ENCODE data around the gene MRPL50. TPM values are rescaled to one million over a fixed set of nuclear protein-coding genes. Genes with fewer than 3 reads are reported as not detected.
"Not testable (repeated sequence)": the region's sequence is repeated elsewhere in the genome, so short reads cannot be mapped to it uniquely, and the experiment has no call there.

MRPL50 gene
- polyA plus RNA-seq, 12 donors, result 12.8 to 20.6 (median 17.1) TPM; not detected in 1

GRCh38 chr9:101421653-101422065 is 23.2 kb upstream of the MRPL50 start:
- DNase-seq, result no peak

- DNase-seq, result no peak
Observed at GRCh38 chr9:101419863-101420262, 21.4 kb upstream of the MRPL50 start.

DNA sequence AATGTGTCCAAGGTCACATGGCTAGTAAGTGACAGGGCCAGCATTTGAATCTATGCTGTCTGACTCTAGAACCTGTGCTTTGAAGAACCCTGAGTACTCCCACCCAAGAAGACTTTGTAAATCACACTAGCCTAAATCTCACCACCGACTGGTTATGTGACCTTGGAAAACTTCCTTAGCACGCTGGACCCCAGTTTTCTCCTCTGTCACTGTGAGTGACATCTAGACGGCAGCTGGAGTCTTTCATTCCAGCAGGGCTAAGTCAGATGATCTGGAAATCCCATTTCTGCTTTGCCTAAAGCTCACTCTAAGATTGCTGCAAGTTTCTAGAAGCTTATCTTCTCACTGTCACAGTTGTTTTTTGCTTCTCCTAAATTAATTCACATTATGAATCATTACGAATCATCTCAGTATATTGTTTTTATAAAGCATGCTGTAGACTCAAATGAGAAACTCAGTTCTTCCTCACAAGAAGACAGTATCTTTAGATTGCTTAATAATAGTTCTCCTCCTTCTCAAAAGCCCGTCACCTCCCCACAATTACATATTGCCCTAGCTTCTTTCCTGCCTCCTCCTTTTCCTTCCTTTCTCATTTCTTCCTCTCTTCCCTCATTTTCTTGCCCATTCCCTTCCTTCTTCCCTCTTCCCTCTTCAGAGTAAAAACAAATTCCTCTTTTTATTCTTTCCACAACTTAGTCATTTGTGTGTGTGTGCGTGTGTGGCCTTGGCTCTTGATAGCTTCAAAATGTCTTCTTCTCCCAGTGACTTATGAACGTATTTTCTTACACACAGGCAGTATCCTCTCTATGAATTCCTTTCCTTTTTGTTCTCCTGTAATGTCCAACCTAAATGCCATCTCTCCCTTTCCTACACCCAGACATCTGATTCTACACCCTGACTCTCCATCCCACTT is 20.4 kb upstream of the MRPL50 start:
- DNase-seq, result no peak

DNA sequence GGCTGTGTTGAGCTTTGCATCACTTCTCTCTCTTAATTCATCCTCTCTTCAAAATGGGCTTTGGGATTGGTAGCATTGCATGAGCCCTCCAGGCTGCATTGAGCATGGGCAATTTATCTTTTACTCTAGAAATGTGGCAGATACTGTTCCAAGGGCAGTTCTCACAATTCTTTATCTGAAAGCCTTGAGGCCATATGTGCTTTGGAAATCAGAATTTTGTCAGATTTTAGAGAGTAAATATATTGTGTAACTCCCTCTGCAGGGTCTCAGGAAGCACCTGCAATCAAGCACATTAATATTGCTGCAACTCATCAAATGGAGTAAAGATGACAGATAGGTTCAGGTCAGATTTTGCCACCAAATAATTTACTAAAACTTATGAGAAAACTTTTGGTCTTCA is 19.6 kb upstream of the MRPL50 start:
- no peak for DNase-seq

GRCh38 chr9:101417389-101417788 is 19.0 kb upstream of the MRPL50 start:
- no peak for DNase-seq

- DNase-seq, result no peak
Observed at GRCh38 chr9:101415578-101415977, 17.2 kb upstream of the MRPL50 start.

GRCh38 chr9:101414839-101415238 is 16.4 kb upstream of the MRPL50 start:
- no peak for DNase-seq

DNA sequence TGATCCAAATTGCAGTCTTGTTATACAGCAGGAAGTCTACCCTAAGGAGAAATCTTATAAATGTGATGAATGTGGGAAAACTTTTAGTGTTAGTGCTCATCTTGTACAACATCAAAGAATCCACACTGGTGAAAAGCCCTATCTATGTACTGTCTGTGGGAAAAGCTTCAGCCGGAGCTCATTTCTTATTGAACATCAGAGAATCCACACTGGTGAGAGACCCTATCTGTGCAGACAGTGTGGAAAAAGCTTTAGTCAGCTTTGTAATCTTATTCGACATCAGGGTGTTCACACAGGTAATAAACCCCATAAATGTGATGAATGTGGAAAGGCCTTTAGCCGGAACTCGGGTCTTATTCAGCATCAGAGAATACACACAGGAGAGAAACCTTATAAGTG is 10.7 kb upstream of the MRPL50 start:
- DNase-seq, result no peak

DNA sequence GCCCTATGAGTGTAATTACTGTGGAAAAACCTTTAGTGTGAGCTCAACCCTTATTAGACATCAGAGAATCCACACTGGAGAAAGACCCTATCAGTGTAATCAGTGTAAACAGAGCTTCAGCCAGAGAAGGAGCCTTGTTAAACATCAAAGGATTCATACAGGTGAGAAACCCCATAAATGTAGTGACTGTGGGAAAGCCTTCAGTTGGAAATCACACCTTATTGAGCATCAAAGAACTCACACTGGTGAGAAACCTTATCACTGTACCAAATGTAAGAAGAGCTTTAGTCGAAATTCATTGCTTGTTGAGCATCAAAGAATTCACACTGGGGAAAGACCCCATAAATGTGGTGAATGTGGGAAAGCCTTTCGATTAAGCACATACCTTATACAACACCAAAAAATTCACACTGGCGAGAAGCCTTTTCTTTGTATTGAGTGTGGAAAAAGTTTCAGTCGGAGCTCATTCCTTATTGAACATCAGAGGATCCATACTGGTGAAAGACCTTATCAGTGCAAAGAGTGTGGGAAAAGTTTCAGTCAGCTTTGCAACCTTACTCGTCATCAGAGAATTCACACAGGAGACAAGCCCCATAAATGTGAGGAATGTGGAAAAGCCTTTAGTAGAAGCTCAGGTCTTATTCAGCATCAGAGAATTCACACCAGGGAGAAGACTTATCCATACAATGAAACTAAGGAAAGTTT is 10.1 kb upstream of the MRPL50 start:
- no peak for DNase-seq

DNA sequence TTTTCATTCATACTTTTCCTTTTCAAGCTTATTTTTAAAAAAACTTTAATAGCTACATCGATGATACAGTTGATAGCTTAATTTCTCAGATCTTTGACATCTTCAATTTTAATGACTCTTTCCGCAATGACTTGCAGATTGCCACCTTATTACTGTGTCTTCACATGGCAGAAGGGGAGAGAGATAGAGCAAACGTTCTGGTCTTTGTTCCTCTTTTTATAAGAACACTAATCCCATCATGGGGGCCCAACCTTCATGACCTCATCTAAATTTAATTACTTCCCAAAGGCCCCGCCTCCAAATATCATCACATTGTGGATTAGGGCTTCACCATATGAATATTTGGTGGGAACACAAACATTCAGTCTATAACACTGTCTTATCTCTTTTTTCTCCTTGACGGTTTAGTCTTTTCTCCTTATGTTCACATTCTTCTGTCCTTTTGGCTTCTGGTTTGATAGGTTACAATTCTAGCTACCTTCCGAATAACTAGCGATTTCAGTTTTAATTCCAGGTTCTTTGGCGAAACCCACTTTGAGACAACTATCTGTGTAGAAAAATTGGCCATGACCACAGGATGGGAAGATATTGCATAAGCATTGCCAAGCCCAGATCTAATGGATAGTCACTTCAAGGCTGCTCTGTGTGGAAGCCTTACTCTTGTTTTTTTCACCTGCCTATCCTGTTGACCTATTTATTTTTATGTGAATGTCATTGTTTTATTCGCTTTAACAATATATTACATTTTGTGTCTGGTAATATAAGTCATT is 5.3 kb upstream of the MRPL50 start:
- DNase-seq, result no peak

- no peak for DNase-seq
Observed at GRCh38 chr9:101400120-101400519, 1.7 kb upstream of the MRPL50 start.

DNA sequence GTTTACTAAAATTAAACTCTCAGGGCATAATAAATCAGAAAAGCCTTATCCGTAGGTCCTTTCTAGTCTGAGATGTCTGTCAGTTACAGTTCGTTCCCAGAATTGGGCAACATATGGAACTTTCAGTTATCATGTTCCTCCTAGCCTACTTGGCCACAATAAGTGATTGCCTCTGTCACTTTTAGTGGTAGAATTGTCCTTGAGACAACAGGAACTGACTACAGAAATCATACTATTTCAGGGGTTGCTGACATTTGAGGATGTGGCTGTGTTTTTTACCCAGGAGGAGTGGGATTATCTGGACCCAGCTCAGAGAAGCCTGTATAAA is 1.2 kb upstream of the MRPL50 start:
- DNase-seq, result no peak

DNA sequence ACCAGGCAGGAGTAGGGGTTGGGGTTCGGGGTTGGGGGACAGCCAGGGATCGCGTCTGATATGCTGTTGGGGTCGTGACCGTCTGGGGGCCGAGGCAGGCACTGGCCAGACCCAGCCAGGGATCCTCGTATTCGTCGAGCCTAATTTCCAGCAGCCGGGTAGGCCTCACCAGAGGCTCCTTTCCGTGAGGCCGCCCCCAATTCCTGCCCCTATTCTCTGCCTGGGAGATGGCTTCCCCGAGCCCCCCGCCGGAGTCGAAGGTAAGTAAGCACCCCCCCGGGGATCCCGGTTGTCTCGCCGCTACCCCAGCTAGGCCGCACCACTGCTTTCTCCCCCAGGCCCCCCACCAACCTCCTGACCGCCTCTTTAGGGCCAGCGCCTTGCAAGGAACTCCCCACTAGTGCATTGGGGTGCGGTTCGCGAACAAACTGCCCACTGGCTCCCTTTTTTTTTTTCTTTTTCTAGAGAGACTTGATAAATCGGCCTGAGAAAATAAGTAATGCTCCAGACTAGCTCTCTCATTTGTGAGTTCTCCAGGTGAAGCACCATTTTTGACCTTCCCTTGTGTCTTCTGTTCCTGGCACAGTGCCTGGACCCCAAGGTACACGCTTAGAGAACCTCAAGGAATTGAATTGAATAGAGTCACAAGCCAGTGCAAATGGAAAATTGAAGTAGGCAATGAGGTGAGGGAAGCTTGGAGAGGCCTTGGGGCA is 668 bp upstream of the MRPL50 start:
- DNase-seq, result peak; percentile 22

DNA sequence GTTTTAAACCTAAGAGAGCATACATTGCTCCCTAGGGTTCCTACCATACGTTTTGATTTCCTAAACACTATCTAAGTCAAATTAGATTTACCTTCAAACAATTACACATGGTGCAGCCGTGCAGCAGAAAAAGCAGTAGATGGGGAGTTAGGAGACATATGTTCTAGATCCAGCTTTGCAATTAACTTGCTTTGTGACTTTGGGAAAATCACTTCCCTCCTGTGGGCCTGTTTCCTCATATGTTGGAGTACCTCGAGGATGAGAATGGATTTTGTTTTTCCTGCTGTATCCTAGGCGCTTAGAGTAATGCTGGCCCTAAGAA is 711 bp downstream of the MRPL50 start:
- DNase-seq, result no peak

- no peak for DNase-seq
Observed at GRCh38 chr9:101394687-101395086, 3.7 kb downstream of the MRPL50 start.

GRCh38 chr9:101393135-101393534 is 5.3 kb downstream of the MRPL50 start:
- DNase-seq, result no peak

DNA sequence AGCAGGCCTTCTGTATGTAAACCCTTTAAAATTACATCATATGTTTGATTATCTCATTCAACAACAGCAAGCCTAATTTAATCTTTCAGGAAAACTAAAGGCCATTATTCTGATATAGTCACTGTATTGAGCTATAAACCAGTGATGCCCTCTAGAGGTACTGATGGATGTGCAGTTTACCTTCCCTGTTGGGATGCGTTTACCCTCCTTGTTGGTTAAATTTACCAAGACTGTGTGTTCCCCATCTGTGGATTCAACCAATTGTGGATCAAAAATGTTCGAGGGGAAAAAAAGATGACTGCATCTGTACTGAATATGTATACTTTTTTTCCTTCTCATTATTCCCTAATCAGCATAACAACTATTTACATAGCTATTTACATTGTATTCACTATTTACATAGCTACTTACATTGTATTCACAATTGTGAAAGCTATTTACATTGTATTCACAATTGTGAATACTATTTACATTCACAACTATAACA is 9.9 kb downstream of the MRPL50 start:
- no peak for DNase-seq

GRCh38 chr9:101387871-101388506 is 10.4 kb downstream of the MRPL50 start:
- no peak for DNase-seq

GRCh38 chr9:101384873-101385536 is 13.4 kb downstream of the MRPL50 start, which contains the start of gene BAAT:
Gene BAAT (minus strand): TSS chr9:101385006. CDS start chr9:101371404, 13,602 bp downstream.
- not testable (repeated sequence) for DNase-seq

GRCh38 chr9:101383361-101383760 is 15.1 kb downstream of the MRPL50 start:
- DNase-seq, result no peak

Data from muscle of arm (tissue), 12 donors.